ENCODE measurements around the gene CYP27C1.

GRCh38 chr2:127155947-127156346, 64.2 kb downstream of the CYP27C1 start:
- TF ChIP-seq CTCF (IDR thresholded peaks at IDR 0.05): no peak
- no peak for TF ChIP-seq POLR2A (IDR thresholded peaks at IDR 0.05)
